ENCODE measurements around the gene MYLK.
"Not testable (repeated sequence)": the region's sequence is repeated elsewhere in the genome, so short reads cannot be mapped to it uniquely, and the experiment has no call there.

Gene MYLK

GRCh38 chr3:123618076-123618708 is 265.9 kb downstream of the MYLK start:
- no peak for DNase-seq

GRCh38 chr3:123616593-123616992 is 267.5 kb downstream of the MYLK start:
- DNase-seq = no peak

- no peak for DNase-seq
Observed at GRCh38 chr3:123613543-123613942, 270.6 kb downstream of the MYLK start.

GRCh38 chr3:123611674-123612073 is 272.5 kb downstream of the MYLK start:
- not testable (repeated sequence) for DNase-seq

- DNase-seq = no peak
Observed at GRCh38 chr3:123611082-123611481, 273.1 kb downstream of the MYLK start.

- peak; percentile 78 for DNase-seq
Observed at GRCh38 chr3:123610331-123610730, 273.8 kb downstream of the MYLK start.

- DNase-seq = no peak
Observed at GRCh38 chr3:123609063-123609462, 275.1 kb downstream of the MYLK start.

- no peak for DNase-seq
Observed at GRCh38 chr3:123608263-123608937, 275.7 kb downstream of the MYLK start.

GRCh38 chr3:123606527-123606926 is 277.6 kb downstream of the MYLK start:
- no peak for DNase-seq

GRCh38 chr3:123605789-123606234 is 278.3 kb downstream of the MYLK start:
- peak; percentile 13 for DNase-seq

- DNase-seq = not testable (repeated sequence)
Observed at GRCh38 chr3:123603153-123603552, 281.0 kb downstream of the MYLK start.

- DNase-seq = no peak
Observed at GRCh38 chr3:123602325-123602724, 281.8 kb downstream of the MYLK start.

GRCh38 chr3:123600863-123601262 is 283.3 kb downstream of the MYLK start:
- not testable (repeated sequence) for DNase-seq

- DNase-seq = no peak
Observed at GRCh38 chr3:123597561-123597960, 286.6 kb downstream of the MYLK start.

- DNase-seq = no peak
Observed at GRCh38 chr3:123595396-123596180, 288.5 kb downstream of the MYLK start.

- no peak for DNase-seq
Observed at GRCh38 chr3:123593381-123593780, 290.8 kb downstream of the MYLK start.

GRCh38 chr3:123590685-123591450 is 293.3 kb downstream of the MYLK start:
- DNase-seq = no peak

GRCh38 chr3:123587401-123587800 is 296.7 kb downstream of the MYLK start:
- no peak for DNase-seq

GRCh38 chr3:123586968-123587367 is 297.2 kb downstream of the MYLK start:
- no peak for DNase-seq

GRCh38 chr3:123586131-123586530 is 298.0 kb downstream of the MYLK start:
- peak; percentile 49 for DNase-seq

GRCh38 chr3:123584988-123585937 is 298.9 kb downstream of the MYLK start, which contains the start of gene HACD2:
Gene HACD2, minus strand, starts transcription at chr3:123585053. Its CDS starts 26 bp downstream, at chr3:123585027.
- DNase-seq = peak; percentile 95
